Measurements from ENCODE around the gene EIF4B. TPM values are rescaled to one million over a fixed set of nuclear protein-coding genes. Genes with fewer than 3 reads are reported as not detected.

EIF4B gene
- total and polyA plus RNA-seq, 2 of the 13 experiments (the other 11 are each of a cell fraction or from before 2014, with no cell fraction given): 416 to 548 TPM

GRCh38 chr12:53061404-53062010, 55.3 kb downstream of the EIF4B start (continued):
- TF ChIP-seq ZNF598 (CRISPR knock-in tag; IDR thresholded peaks at IDR 0.05; ENCODE audit: borderline replicate concordance): no peak
- peak; percentile 84 for TF ChIP-seq ZNF687 (CRISPR knock-in tag; IDR thresholded peaks at IDR 0.05)
- TF ChIP-seq, protein P1, sequence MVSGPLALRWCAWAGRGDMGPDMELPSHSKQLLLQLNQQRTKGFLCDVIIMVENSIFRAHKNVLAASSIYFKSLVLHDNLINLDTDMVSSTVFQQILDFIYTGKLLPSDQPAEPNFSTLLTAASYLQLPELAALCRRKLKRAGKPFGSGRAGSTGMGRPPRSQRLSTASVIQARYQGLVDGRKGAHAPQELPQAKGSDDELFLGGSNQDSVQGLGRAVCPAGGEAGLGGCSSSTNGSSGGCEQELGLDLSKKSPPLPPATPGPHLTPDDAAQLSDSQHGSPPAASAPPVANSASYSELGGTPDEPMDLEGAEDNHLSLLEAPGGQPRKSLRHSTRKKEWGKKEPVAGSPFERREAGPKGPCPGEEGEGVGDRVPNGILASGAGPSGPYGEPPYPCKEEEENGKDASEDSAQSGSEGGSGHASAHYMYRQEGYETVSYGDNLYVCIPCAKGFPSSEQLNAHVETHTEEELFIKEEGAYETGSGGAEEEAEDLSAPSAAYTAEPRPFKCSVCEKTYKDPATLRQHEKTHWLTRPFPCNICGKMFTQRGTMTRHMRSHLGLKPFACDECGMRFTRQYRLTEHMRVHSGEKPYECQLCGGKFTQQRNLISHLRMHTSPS (CRISPR knock-in tag; IDR thresholded peaks at IDR 0.05; ENCODE audit: low read depth): peak; percentile 80; the same call in 1 of the 2 replicates
- TF ChIP-seq ZNF318 (CRISPR knock-in tag; IDR thresholded peaks at IDR 0.05): no peak
- no peak for TF ChIP-seq ZNF143 (CRISPR knock-in tag; IDR thresholded peaks at IDR 0.05)
- no peak for TF ChIP-seq SMARCE1 (IDR thresholded peaks at IDR 0.05; ENCODE audit: borderline replicate concordance)
- TF ChIP-seq RFX3 (CRISPR knock-in tag; IDR thresholded peaks at IDR 0.05): no peak
- TF ChIP-seq HOXA7 (CRISPR knock-in tag; IDR thresholded peaks at IDR 0.05): no peak
- TF ChIP-seq ZFP90 (CRISPR knock-in tag; IDR thresholded peaks at IDR 0.05; ENCODE audit: borderline replicate concordance): peak; percentile 34; the same call in 1 of the 2 replicates
- TF ChIP-seq SAP130 (CRISPR knock-in tag; IDR thresholded peaks at IDR 0.05; ENCODE audit: low read depth): peak; percentile 88
- TF ChIP-seq GABPA (IDR thresholded peaks at IDR 0.05; ENCODE audit: low read depth, low read length): no peak
- TF ChIP-seq GABPA (CRISPR knock-in tag; IDR thresholded peaks at IDR 0.05; ENCODE audit: low read depth): no peak
- TF ChIP-seq, protein P2, sequence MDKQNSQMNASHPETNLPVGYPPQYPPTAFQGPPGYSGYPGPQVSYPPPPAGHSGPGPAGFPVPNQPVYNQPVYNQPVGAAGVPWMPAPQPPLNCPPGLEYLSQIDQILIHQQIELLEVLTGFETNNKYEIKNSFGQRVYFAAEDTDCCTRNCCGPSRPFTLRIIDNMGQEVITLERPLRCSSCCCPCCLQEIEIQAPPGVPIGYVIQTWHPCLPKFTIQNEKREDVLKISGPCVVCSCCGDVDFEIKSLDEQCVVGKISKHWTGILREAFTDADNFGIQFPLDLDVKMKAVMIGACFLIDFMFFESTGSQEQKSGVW (CRISPR knock-in tag; IDR thresholded peaks at IDR 0.05; ENCODE audit: borderline replicate concordance): no peak
- no peak for TF ChIP-seq ZC3H4 (CRISPR knock-in tag; IDR thresholded peaks at IDR 0.05; ENCODE audit: borderline replicate concordance)
